Gastroesophageal sphincter (tissue), 4 donors: ENCODE results near the gene AHNAK2. TPM values are rescaled to one million over a fixed set of nuclear protein-coding genes. Genes with fewer than 3 reads are reported as not detected.

ENCODE experiments used
- ATAC-seq: fragments of 150-250 bp; one replicate; pipeline ENCODE4 v1.9.1; 2016; ENCODE audit warnings: mild to moderate bottlenecking, moderate library complexity
- H3K27ac ChIP-seq, 4 donors: fragments of 200-600 bp; sonication (generic) in 3 of 4; 1 replicate in 3 of 4; 2 replicates in 1 of 4; pipeline ENCODE4 v1.5.1; 2016 to 2019
- H3K27me3 ChIP-seq: fragments of 200-600 bp; sonication (generic); one replicate; pipeline ENCODE4 v1.5.1; 2019
- H3K36me3 ChIP-seq, 2 donors: fragments of 200-600 bp; sonication (generic); one replicate each; pipeline ENCODE4 v1.5.1; 2019; ENCODE audit warnings: control low read depth in 1 of 2
- H3K4me1 ChIP-seq, 3 donors: fragments of 200-600 bp; sonication (generic); 1 replicate in 2 of 3; 2 replicates in 1 of 3; pipeline ENCODE4 v1.5.1; 2016 to 2019; ENCODE audit warnings: control low read depth in 2 of 3
- H3K4me3 ChIP-seq, 2 donors: fragments of 200-600 bp; sonication (generic); one replicate each; pipeline ENCODE4 v1.5.1; 2019; ENCODE audit warnings: mild to moderate bottlenecking in 1 of 2, moderate library complexity in 1 of 2
- H3K9me3 ChIP-seq, 3 donors: fragments of 200-600 bp; sonication (generic); one replicate each; pipeline ENCODE4 v1.5.1; 2017 to 2019; ENCODE audit warnings: control low read depth in 2 of 3
- EP300 ChIP-seq: sonication (generic); formaldehyde crosslinking; IDR thresholded peaks from one replicate; pipeline ENCODE4 v1.6.1; 2017; ENCODE audit warnings: antibody characterized with exemption, mild to moderate bottlenecking
- POLR2A ChIP-seq, 2 donors: fragments of 450-650 bp; IDR thresholded peaks; one replicate each; pipeline ENCODE4 v1.6.1; 2017; ENCODE audit warnings: antibody characterized with exemption in 2 of 2, mild to moderate bottlenecking in 2 of 2, moderate library complexity in 1 of 2
- POLR2AphosphoS5 ChIP-seq: sonication (generic); formaldehyde crosslinking; IDR thresholded peaks from one replicate; pipeline ENCODE4 v1.6.1; 2017; ENCODE audit warnings: antibody characterized with exemption
- WGBS, 2 donors: methylation state at CpG; one replicate each; pipeline ENCODE4 v1.1.5; 2018; ENCODE audit warnings: low coverage in 1 of 2; 5-methylcytosine and 5-hydroxymethylcytosine counted together
- total RNA-seq, 4 donors: library from RNA; depleted of rRNA; stranded (reverse); fragments of >200 nt; gene quantifications; one replicate each; pipeline ENCODE4 v1.1.0, GENCODE V29; 2016
- TF ChIP-seq, protein P1 (sequence below), 4 experiments: fragments of 200-600 bp in 2 of 4; fragments of 450-650 bp in 2 of 4; sonication (generic) in 1 of 4; IDR thresholded peaks; one replicate each; pipeline ENCODE4 v1.5.1; 2017 to 2019; ENCODE audit warnings: antibody characterized with exemption in 4 of 4, mild to moderate bottlenecking in 2 of 4, moderate library complexity in 2 of 4

Gene AHNAK2
- total RNA-seq, 4 donors from 2014 or later: 105 to 529 (median 239) TPM

- WGBS, 2 donors: no CpG with 5 or more reads among the region's 100 CpGs
These were observed 45.2 kb downstream of the AHNAK2 start for GRCh38 chr14:104932676-104933631.

GRCh38 chr14:104931771-104932675 is 46.2 kb downstream of the AHNAK2 start:
- Histone ChIP-seq H3K36me3 (no peaks in the 10 kb centered on the region), H3K4me3 (peak overlapping the region in 1 of 2 donors; percentile 71), H3K27ac (peak overlapping the region in 3 of 4 donors; percentile 79 to 82 (median 80)), H3K27me3 (no peaks in the 10 kb centered on the region), H3K4me1 (peaks cover 0 to 30% (median 13%) of the 10 kb centered on the region in 3 donors), H3K9me3 (no peaks in the 10 kb centered on the region)
- no peak for TF ChIP-seq POLR2A (IDR thresholded peaks at IDR 0.05)
- TF ChIP-seq, protein P1, sequence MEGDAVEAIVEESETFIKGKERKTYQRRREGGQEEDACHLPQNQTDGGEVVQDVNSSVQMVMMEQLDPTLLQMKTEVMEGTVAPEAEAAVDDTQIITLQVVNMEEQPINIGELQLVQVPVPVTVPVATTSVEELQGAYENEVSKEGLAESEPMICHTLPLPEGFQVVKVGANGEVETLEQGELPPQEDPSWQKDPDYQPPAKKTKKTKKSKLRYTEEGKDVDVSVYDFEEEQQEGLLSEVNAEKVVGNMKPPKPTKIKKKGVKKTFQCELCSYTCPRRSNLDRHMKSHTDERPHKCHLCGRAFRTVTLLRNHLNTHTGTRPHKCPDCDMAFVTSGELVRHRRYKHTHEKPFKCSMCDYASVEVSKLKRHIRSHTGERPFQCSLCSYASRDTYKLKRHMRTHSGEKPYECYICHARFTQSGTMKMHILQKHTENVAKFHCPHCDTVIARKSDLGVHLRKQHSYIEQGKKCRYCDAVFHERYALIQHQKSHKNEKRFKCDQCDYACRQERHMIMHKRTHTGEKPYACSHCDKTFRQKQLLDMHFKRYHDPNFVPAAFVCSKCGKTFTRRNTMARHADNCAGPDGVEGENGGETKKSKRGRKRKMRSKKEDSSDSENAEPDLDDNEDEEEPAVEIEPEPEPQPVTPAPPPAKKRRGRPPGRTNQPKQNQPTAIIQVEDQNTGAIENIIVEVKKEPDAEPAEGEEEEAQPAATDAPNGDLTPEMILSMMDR (IDR thresholded peaks at IDR 0.05): no peak
- TF ChIP-seq EP300: no peak
- TF ChIP-seq POLR2AphosphoS5: no peak
- no peak for ATAC-seq
- WGBS, 2 donors: 0 to 32% methylated on average over 4 to 8 of the region's 64 CpGs

More at GRCh38 chr14:104932676-104933631, 45.2 kb downstream of the AHNAK2 start:
- Histone ChIP-seq H3K27me3 (no peaks in the 10 kb centered on the region), H3K36me3 (peaks cover 0 to 9% of the 10 kb centered on the region in 2 donors), H3K4me1 (peaks cover 0 to 30% (median 13%) of the 10 kb centered on the region in 3 donors), H3K9me3 (no peaks in the 10 kb centered on the region), H3K4me3 (peak overlapping the region; percentile 60 to 71), H3K27ac (peak overlapping the region; percentile 1 to 82 (median 80))
- no peak for TF ChIP-seq EP300
- TF ChIP-seq, protein P1 (IDR thresholded peaks at IDR 0.05): peak in 3 of 4 experiments; percentile 81 to 91 (median 89)
- peak; percentile 34 for TF ChIP-seq POLR2AphosphoS5
- peak in 1 of 2 donors; percentile 24 for TF ChIP-seq POLR2A (IDR thresholded peaks at IDR 0.05)
- ATAC-seq: peak; percentile 88

DNA sequence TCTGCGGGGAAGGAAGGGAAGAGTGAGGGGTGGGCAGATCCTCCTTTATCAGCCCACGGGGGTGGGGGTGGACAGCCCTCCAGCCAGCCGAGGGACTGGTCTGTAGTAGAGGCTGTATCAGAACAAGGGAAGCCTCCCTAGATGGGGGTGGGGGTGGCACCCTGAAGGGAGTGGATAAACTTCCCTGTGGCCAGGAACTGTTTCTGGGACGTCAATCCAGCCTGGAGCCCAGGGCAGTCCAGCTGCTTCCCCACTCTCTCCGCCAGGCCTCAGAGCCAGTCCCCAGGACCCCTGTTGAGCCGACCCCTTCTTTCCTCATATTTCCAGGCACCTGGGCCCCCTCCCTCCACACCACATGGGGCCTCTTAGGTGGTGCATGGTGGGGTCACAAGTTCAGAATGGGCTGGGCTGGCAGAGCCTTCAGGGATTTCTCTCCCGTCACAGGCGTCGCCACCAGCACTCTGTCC is 46.8 kb downstream of the AHNAK2 start:
- TF ChIP-seq POLR2A (IDR thresholded peaks at IDR 0.05) (no peak), EP300 (no peak), POLR2AphosphoS5 (no peak)
- TF ChIP-seq, protein P1 (IDR thresholded peaks at IDR 0.05): no peak
- H3K27me3 ChIP-seq: no peaks in the 10 kb centered on the region
- H3K9me3 ChIP-seq: no peaks in the 10 kb centered on the region
- no peaks in the 10 kb centered on the region for H3K36me3 ChIP-seq
- peaks cover 0 to 30% (median 13%) of the 10 kb centered on the region in 3 donors for H3K4me1 ChIP-seq
- 80% methylated on average over 1 of the region's 9 CpGs; no CpG with 5 or more reads in 1 of the 2 donors for WGBS, 2 donors
- no peak overlapping the region for H3K4me3 ChIP-seq
- H3K27ac ChIP-seq: peak overlapping the region in 1 of 4 donors; percentile 80
- no peak for ATAC-seq

- TF ChIP-seq POLR2AphosphoS5: no peak
- no peak for TF ChIP-seq EP300
- Histone ChIP-seq H3K4me1 (peaks cover 0 to 30% (median 13%) of the 10 kb centered on the region in 3 donors), H3K9me3 (no peaks in the 10 kb centered on the region), H3K4me3 (no peak overlapping the region), H3K36me3 (no peaks in the 10 kb centered on the region), H3K27ac (no peak overlapping the region), H3K27me3 (no peaks in the 10 kb centered on the region)
- no peak for ATAC-seq
- 86 to 87% methylated on average over 2 to 5 of the region's 10 CpGs for WGBS, 2 donors
These were observed 47.5 kb downstream of the AHNAK2 start for GRCh38 chr14:104930526-104931303.
